SK-N-SH treated with all-trans-retinoic acid at 6 μM for 48 hours (cell line): ENCODE data around the gene TPST2.

Experiments used
- BACH2 ChIP-seq: fragments of 250-450 bp; sonication (Bioruptor Pico); IDR thresholded peaks from 2 replicates; pipeline ENCODE4 v1.9.0; 2021; ENCODE audit warnings: mild to moderate bottlenecking, borderline replicate concordance
- CREB5 ChIP-seq: fragments of 250-450 bp; sonication (Bioruptor Pico); IDR thresholded peaks from 2 replicates; pipeline ENCODE4 v1.5.1; 2020; ENCODE audit warnings: low read depth, mild to moderate bottlenecking, moderate library complexity
- RARB ChIP-seq: fragments of 250-450 bp; sonication (Bioruptor Pico); IDR thresholded peaks from 2 replicates; pipeline ENCODE4 v1.8.0; 2021; ENCODE audit warnings: mild to moderate bottlenecking, moderate library complexity
- TOX ChIP-seq: fragments of 250-450 bp; sonication (Bioruptor Pico); IDR thresholded peaks from 2 replicates; pipeline ENCODE4 v1.8.0; 2021; ENCODE audit warnings: mild to moderate bottlenecking, moderate library complexity, borderline replicate concordance
- ZFP3 ChIP-seq: fragments of 250-450 bp; sonication (Bioruptor Pico); IDR thresholded peaks from 2 replicates; pipeline ENCODE4 v1.5.0; 2020; ENCODE audit warnings: mild to moderate bottlenecking, moderate library complexity
- ZFP30 ChIP-seq: fragments of 450-650 bp; formaldehyde crosslinking; IDR thresholded peaks from 2 replicates; pipeline ENCODE4 v1.5.0; 2022; ENCODE audit warnings: mild to moderate bottlenecking, moderate library complexity
- TF ChIP-seq, protein P1 (sequence below): fragments of 250-450 bp; sonication (Bioruptor Pico); IDR thresholded peaks from 2 replicates; pipeline ENCODE4 v1.8.0; 2020; ENCODE audit warnings: mild to moderate bottlenecking, moderate library complexity, borderline replicate concordance

- TF ChIP-seq, protein P1, sequence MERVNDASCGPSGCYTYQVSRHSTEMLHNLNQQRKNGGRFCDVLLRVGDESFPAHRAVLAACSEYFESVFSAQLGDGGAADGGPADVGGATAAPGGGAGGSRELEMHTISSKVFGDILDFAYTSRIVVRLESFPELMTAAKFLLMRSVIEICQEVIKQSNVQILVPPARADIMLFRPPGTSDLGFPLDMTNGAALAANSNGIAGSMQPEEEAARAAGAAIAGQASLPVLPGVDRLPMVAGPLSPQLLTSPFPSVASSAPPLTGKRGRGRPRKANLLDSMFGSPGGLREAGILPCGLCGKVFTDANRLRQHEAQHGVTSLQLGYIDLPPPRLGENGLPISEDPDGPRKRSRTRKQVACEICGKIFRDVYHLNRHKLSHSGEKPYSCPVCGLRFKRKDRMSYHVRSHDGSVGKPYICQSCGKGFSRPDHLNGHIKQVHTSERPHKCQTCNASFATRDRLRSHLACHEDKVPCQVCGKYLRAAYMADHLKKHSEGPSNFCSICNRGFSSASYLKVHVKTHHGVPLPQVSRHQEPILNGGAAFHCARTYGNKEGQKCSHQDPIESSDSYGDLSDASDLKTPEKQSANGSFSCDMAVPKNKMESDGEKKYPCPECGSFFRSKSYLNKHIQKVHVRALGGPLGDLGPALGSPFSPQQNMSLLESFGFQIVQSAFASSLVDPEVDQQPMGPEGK (CRISPR knock-in tag): no peak
- TF ChIP-seq ZFP30 (no peak), BACH2 (no peak), CREB5 (CRISPR knock-in tag) (no peak), RARB (CRISPR knock-in tag) (no peak), TOX (CRISPR knock-in tag) (no peak), ZFP3 (CRISPR knock-in tag) (no peak)
Measured at GRCh38 chr22:26566994-26567393, 22.9 kb downstream of the TPST2 start.
